LNCAP (cell line): ENCODE results near the gene TMEM239.

Source experiments
- CTCF ChIP-seq: fragments of 450-650 bp; IDR thresholded peaks from 2 replicates; pipeline ENCODE4 v1.5.1; 2017; ENCODE audit warnings: mild to moderate bottlenecking

TMEM239 gene

GRCh38 chr20:2834401-2835110, 18.4 kb downstream of the TMEM239 start:
- TF ChIP-seq CTCF = no peak

GRCh38 chr20:2835331-2835796, 19.2 kb downstream of the TMEM239 start:
- TF ChIP-seq CTCF = no peak

- TF ChIP-seq CTCF = no peak
Measured at GRCh38 chr20:2836035-2836434, 19.9 kb downstream of the TMEM239 start.

GRCh38 chr20:2837221-2837960, 21.2 kb downstream of the TMEM239 start:
- TF ChIP-seq CTCF = no peak

GRCh38 chr20:2838170-2838797, 22.1 kb downstream of the TMEM239 start:
- TF ChIP-seq CTCF = no peak

- TF ChIP-seq CTCF = no peak
Measured at GRCh38 chr20:2838847-2839671, 22.9 kb downstream of the TMEM239 start.

GRCh38 chr20:2839732-2840137, 23.6 kb downstream of the TMEM239 start:
- no peak for TF ChIP-seq CTCF
